ENCODE data around the gene DCAF8.

The DCAF8 gene

GRCh38 chr1:160168016-160168415 lies 94.3 kb downstream of the DCAF8 start:
- DNase-seq, result no peak

GRCh38 chr1:160167580-160167979 lies 94.8 kb downstream of the DCAF8 start:
- DNase-seq, result no peak

- no peak for DNase-seq
Measured at GRCh38 chr1:160167056-160167455, 95.3 kb downstream of the DCAF8 start.

- no peak for DNase-seq
Measured at GRCh38 chr1:160166166-160166868, 96.0 kb downstream of the DCAF8 start.
